Measurements from ENCODE around the gene SHH. TPM values are rescaled to one million over a fixed set of nuclear protein-coding genes. Genes with fewer than 3 reads are reported as not detected.

SHH gene
- total RNA-seq, 1 experiment from 2014 or later: 0.26 TPM

- H3K27me3 Mint-ChIP-seq (ENCODE audit: low read depth): no peaks in the 10 kb centered on the region
- H3K27ac Mint-ChIP-seq: no peak overlapping the region
- no peak for DNase-seq (ENCODE audit: low spot score)
- CTCF ChIA-PET: no interaction called here
- TF ChIP-seq ZMAT4 (CRISPR knock-in tag; IDR thresholded peaks at IDR 0.05) (no peak), ZNF671 (CRISPR knock-in tag; IDR thresholded peaks at IDR 0.05) (no peak), ATF2 (CRISPR knock-in tag; IDR thresholded peaks at IDR 0.05; ENCODE audit: borderline replicate concordance, low read depth) (no peak), HMGXB4 (CRISPR knock-in tag; IDR thresholded peaks at IDR 0.05) (no peak), CTCF (IDR thresholded peaks at IDR 0.05) (no peak), ARID4B (CRISPR knock-in tag; IDR thresholded peaks at IDR 0.05; ENCODE audit: borderline replicate concordance) (no peak), ZNF232 (CRISPR knock-in tag; IDR thresholded peaks at IDR 0.05) (no peak), HMGA2 (CRISPR knock-in tag; IDR thresholded peaks at IDR 0.05) (no peak), MYBL2 (CRISPR knock-in tag; IDR thresholded peaks at IDR 0.05) (no peak), ZNF423 (CRISPR knock-in tag; IDR thresholded peaks at IDR 0.05) (no peak)
- no peak for ATAC-seq
- POLR2A ChIA-PET: no interaction called here
- H3K4me3 Mint-ChIP-seq: no peak overlapping the region
- H3K36me3 Mint-ChIP-seq: no peaks in the 10 kb centered on the region; the same call in 1 of the 2 replicates
- H3K4me1 Mint-ChIP-seq: no peaks in the 10 kb centered on the region
- H3K9me3 Mint-ChIP-seq: peaks cover 23% of the 10 kb centered on the region
Measured at GRCh38 chr7:155850766-155851678, 38.8 kb upstream of the SHH start.

- Mint-ChIP-seq H3K36me3 (no peaks in the 10 kb centered on the region; the same call in 1 of the 2 replicates), H3K27ac (no peak overlapping the region), H3K9me3 (peaks cover 18% of the 10 kb centered on the region), H3K4me1 (no peaks in the 10 kb centered on the region), H3K4me3 (no peak overlapping the region), H3K27me3 (ENCODE audit: low read depth) (no peaks in the 10 kb centered on the region)
- POLR2A ChIA-PET: no interaction called here
- DNase-seq (ENCODE audit: low spot score): no peak
- no peak for TF ChIP-seq CREB1 (CRISPR knock-in tag; IDR thresholded peaks at IDR 0.05)
- no peak for TF ChIP-seq PRRX2 (CRISPR knock-in tag; IDR thresholded peaks at IDR 0.05)
- no peak for TF ChIP-seq AFF4 (CRISPR knock-in tag; IDR thresholded peaks at IDR 0.05; ENCODE audit: borderline replicate concordance)
- TF ChIP-seq PREB (CRISPR knock-in tag; IDR thresholded peaks at IDR 0.05; ENCODE audit: borderline replicate concordance): no peak
- TF ChIP-seq ZNF219 (CRISPR knock-in tag; IDR thresholded peaks at IDR 0.05; ENCODE audit: borderline replicate concordance): no peak
- TF ChIP-seq ZNF232 (CRISPR knock-in tag; IDR thresholded peaks at IDR 0.05): no peak
- CTCF ChIA-PET: no interaction called here
- ATAC-seq: no peak
Measured at GRCh38 chr7:155850001-155850436, 37.8 kb upstream of the SHH start.

All from WTC11 (cell line).